ENCODE measurements around the gene PHB1. TPM values are rescaled to one million over a fixed set of nuclear protein-coding genes. Genes with fewer than 3 reads are reported as not detected.

PHB1 gene
- polyA plus RNA-seq (2012; ENCODE audit: low read depth, missing spikeins): 194 TPM

GRCh38 chr17:49414622-49415350 lies at the start of gene PHB1:
PHB1 (minus strand) TSS chr17:49414882; CDS start chr17:49413264, 1,618 bp downstream.
- DNase-seq (ENCODE audit: insufficient read length, low spot score): peak; percentile 90
- FAIRE-seq: peak; percentile 91
- TF ChIP-seq POU2F2 (IDR thresholded peaks at IDR 0.05; ENCODE audit: low read depth, low read length): 0 out of 2 replicates have a peak, but pooled peaks have one; percentile 49
- TF ChIP-seq PAX5 (IDR thresholded peaks at IDR 0.05; ENCODE audit: insufficient read depth, low read length, severe bottlenecking): no peak
- TF ChIP-seq POLR2AphosphoS5 (IDR thresholded peaks at IDR 0.05; ENCODE audit: low read depth, low read length): peak; percentile 84
- peak; percentile 79 for TF ChIP-seq TAF1 (IDR thresholded peaks at IDR 0.05; ENCODE audit: low read depth, low read length)
- peak; percentile 79; the same call in 1 of the 2 replicates for TF ChIP-seq POLR2A (IDR thresholded peaks at IDR 0.05; ENCODE audit: low read depth, low read length)
- 0 out of 2 replicates have a peak, but pooled peaks have one; percentile 11 for TF ChIP-seq SPI1 (IDR thresholded peaks at IDR 0.05; ENCODE audit: low read depth, low read length)

GRCh38 chr17:49464049-49464448 lies 49.4 kb upstream of the PHB1 start:
- DNase-seq (ENCODE audit: insufficient read length, low spot score) (no peak), FAIRE-seq (no peak)
- no peak for TF ChIP-seq TAF1 (IDR thresholded peaks at IDR 0.05; ENCODE audit: low read depth, low read length)
- TF ChIP-seq POLR2AphosphoS5 (IDR thresholded peaks at IDR 0.05; ENCODE audit: low read depth, low read length): no peak
- no peak for TF ChIP-seq SPI1 (IDR thresholded peaks at IDR 0.05; ENCODE audit: low read depth, low read length)
- no peak for TF ChIP-seq POLR2A (IDR thresholded peaks at IDR 0.05; ENCODE audit: low read depth, low read length)
- no peak for TF ChIP-seq PAX5 (IDR thresholded peaks at IDR 0.05; ENCODE audit: insufficient read depth, low read length, severe bottlenecking)

DNA sequence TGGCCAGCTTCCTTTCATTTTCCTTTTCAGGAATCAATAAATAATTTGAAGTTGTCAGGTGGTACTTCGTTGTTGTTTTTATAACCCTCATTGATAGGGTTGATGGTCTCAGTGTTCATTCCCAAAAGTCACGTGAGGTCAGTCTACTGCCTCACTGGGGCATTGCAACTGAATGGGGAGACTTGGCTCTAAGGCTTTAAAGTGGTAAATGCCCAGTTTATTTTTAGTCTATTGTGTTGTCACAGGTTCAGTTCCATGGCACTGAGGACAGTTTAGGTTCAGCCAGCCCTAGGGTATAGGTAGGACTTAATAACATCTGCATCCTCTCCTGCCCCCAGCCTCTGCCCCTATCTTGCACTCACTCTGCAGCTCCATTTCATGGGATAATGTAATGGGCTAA lies 46.9 kb upstream of the PHB1 start:
- FAIRE-seq (no peak), DNase-seq (ENCODE audit: insufficient read length, low spot score) (no peak)
- TF ChIP-seq TAF1 (IDR thresholded peaks at IDR 0.05; ENCODE audit: low read depth, low read length) (no peak), POLR2A (IDR thresholded peaks at IDR 0.05; ENCODE audit: low read depth, low read length) (no peak), SPI1 (IDR thresholded peaks at IDR 0.05; ENCODE audit: low read depth, low read length) (no peak), POLR2AphosphoS5 (IDR thresholded peaks at IDR 0.05; ENCODE audit: low read depth, low read length) (no peak), POU2F2 (IDR thresholded peaks at IDR 0.05; ENCODE audit: low read depth, low read length) (no peak), PAX5 (IDR thresholded peaks at IDR 0.05; ENCODE audit: insufficient read depth, low read length, severe bottlenecking) (no peak)

DNA sequence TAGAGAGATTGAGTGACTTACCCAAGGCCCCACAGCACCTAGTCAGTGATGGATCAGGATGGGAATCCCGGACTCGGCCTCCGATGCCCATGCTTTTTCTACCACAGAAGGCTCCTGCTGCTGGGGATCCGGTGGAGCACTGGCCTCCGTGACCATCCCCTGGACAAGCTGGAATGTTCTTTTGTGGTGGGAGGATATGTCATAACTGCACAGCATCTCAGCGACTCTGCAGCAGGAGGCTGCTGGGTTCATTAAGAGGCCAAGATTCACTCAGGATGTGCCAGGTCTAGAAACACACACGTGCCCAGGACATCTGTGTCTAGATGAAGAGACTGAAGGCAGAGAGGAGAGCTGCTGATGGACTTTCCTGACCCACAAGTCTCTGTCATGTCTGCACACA lies 45.7 kb upstream of the PHB1 start:
- TF ChIP-seq POU2F2 (IDR thresholded peaks at IDR 0.05; ENCODE audit: low read depth, low read length) (no peak), PAX5 (IDR thresholded peaks at IDR 0.05; ENCODE audit: insufficient read depth, low read length, severe bottlenecking) (no peak), TAF1 (IDR thresholded peaks at IDR 0.05; ENCODE audit: low read depth, low read length) (no peak), POLR2AphosphoS5 (IDR thresholded peaks at IDR 0.05; ENCODE audit: low read depth, low read length) (no peak)
- FAIRE-seq (no peak), DNase-seq (ENCODE audit: insufficient read length, low spot score) (no peak)

DNA sequence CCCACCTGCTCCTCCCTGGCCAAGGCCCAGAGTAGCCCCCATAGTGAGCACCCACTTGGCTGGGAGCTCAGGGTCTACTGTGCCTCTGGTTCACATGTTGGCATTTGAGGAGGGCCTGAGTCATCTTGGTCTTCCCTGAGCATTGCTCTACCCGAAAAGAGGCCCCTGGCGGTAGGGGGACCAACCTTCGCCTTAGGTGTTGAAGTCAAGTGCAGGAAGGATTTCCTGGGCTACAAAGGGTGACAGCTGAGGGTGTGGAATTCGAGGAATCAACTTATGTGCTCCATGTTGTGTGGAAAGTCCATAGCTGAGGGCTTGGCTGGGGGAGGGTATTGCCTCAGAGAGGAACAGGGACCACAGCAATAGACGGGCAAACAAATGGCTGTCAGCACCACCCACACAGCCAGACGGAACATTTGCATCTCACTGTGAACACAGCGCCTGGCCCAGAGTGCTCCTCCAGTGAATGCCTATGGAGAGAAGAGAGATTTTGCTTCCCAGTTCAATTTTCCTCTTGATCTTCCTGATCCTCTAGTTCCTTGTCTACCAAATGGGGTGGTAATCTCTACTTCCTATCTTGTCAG lies 44.8 kb upstream of the PHB1 start:
- TF ChIP-seq POLR2A (IDR thresholded peaks at IDR 0.05; ENCODE audit: low read depth, low read length) (no peak), PAX5 (IDR thresholded peaks at IDR 0.05; ENCODE audit: insufficient read depth, low read length, severe bottlenecking) (no peak), SPI1 (IDR thresholded peaks at IDR 0.05; ENCODE audit: low read depth, low read length) (no peak), POLR2AphosphoS5 (IDR thresholded peaks at IDR 0.05; ENCODE audit: low read depth, low read length) (no peak), TAF1 (IDR thresholded peaks at IDR 0.05; ENCODE audit: low read depth, low read length) (no peak), POU2F2 (IDR thresholded peaks at IDR 0.05; ENCODE audit: low read depth, low read length) (no peak)
- DNase-seq (ENCODE audit: insufficient read length, low spot score) (no peak), FAIRE-seq (no peak)

DNA sequence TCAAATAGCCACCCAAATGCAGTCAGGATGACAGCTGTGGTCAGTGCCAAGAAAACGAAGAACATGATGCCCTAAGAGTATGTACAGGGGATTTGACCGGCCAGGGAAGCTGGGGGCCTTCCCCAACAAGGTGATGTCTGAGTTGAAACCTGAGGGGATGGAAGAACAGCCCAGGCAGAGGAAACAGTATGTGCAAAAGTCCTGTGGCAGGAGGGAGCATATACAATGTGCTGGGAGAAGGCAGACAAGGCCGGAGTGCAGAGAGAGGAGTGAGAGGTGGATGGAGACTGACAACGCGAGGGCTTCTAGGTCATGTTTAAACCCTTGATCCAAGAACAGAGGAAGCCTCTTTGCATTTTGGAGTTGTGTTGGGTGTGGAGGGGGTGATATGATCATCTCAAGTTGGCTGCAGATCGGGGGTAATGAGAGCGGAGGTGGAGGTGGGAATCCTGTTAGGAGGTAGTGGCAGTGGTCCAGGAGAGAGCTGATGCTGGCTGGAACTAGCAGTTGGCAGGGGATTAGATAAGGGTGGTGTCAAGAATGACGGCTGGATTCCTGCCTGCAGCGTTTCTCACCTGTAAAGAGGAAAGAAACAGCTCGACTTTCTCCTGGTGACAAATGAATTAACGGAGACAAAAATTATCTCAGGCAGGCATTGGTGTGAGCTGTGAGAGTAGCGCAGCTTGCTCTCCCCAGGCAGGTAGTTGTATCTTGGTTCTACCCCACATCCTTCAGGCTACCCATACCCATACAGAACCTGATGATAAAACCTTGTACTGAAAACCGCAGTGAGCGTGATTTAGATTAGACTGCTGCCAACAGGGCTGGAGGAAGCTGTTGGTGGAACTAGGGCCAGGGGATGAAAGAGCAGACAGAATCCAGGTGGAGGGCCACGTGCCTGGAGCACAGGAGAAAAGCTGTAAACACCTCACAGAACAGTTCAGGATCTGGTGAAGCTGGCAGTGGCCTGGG lies 43.2 kb upstream of the PHB1 start:
- no peak for DNase-seq (ENCODE audit: insufficient read length, low spot score)
- no peak for TF ChIP-seq TAF1 (IDR thresholded peaks at IDR 0.05; ENCODE audit: low read depth, low read length)
- TF ChIP-seq PAX5 (IDR thresholded peaks at IDR 0.05; ENCODE audit: insufficient read depth, low read length, severe bottlenecking): no peak
- TF ChIP-seq POLR2AphosphoS5 (IDR thresholded peaks at IDR 0.05; ENCODE audit: low read depth, low read length): no peak
- no peak for TF ChIP-seq SPI1 (IDR thresholded peaks at IDR 0.05; ENCODE audit: low read depth, low read length)
- no peak for TF ChIP-seq POU2F2 (IDR thresholded peaks at IDR 0.05; ENCODE audit: low read depth, low read length)
- TF ChIP-seq POLR2A (IDR thresholded peaks at IDR 0.05; ENCODE audit: low read depth, low read length): no peak
- no peak for FAIRE-seq

GRCh38 chr17:49456183-49456965 lies 41.7 kb upstream of the PHB1 start:
- no peak for FAIRE-seq
- DNase-seq (ENCODE audit: insufficient read length, low spot score): no peak
- TF ChIP-seq TAF1 (IDR thresholded peaks at IDR 0.05; ENCODE audit: low read depth, low read length): no peak
- no peak for TF ChIP-seq SPI1 (IDR thresholded peaks at IDR 0.05; ENCODE audit: low read depth, low read length)
- no peak for TF ChIP-seq PAX5 (IDR thresholded peaks at IDR 0.05; ENCODE audit: insufficient read depth, low read length, severe bottlenecking)
- TF ChIP-seq POU2F2 (IDR thresholded peaks at IDR 0.05; ENCODE audit: low read depth, low read length): no peak
- TF ChIP-seq POLR2A (IDR thresholded peaks at IDR 0.05; ENCODE audit: low read depth, low read length): no peak
- TF ChIP-seq POLR2AphosphoS5 (IDR thresholded peaks at IDR 0.05; ENCODE audit: low read depth, low read length): no peak

DNA sequence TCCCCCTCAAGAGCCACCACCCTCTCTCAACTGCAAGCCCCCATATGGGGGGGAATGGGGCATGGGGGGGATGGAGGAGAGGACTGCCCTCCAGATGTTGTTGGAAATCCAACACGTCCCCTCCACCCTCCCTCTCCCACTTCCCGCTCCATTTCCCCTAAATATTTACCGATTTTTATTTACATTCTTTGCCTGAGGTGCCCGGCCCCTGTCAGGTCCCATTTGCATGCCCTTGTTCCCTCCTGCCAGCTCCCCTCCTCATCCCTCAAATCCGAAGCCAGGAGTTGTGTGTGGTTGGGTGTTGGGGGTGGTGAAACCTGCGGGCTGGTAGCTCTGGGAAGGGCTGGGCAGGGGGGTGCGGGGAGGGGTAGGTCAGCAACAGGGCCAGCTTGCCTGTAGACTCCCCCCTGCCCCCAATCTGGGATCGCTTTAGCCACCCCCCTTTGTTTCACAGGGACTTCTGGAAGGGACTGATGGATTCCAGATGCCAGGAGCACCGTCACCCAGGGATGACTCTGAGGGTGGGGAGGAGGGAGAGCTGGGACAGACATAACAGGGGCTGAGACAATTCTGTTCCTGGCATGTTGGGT lies 40.7 kb upstream of the PHB1 start:
- DNase-seq (ENCODE audit: insufficient read length, low spot score) (no peak), FAIRE-seq (no peak)
- TF ChIP-seq PAX5 (IDR thresholded peaks at IDR 0.05; ENCODE audit: insufficient read depth, low read length, severe bottlenecking) (no peak), POLR2AphosphoS5 (IDR thresholded peaks at IDR 0.05; ENCODE audit: low read depth, low read length) (no peak), SPI1 (IDR thresholded peaks at IDR 0.05; ENCODE audit: low read depth, low read length) (no peak), TAF1 (IDR thresholded peaks at IDR 0.05; ENCODE audit: low read depth, low read length) (no peak), POLR2A (IDR thresholded peaks at IDR 0.05; ENCODE audit: low read depth, low read length) (no peak), POU2F2 (IDR thresholded peaks at IDR 0.05; ENCODE audit: low read depth, low read length) (no peak)
